ENCODE results near the gene CCDC87. TPM values are rescaled to one million over a fixed set of nuclear protein-coding genes. Genes with fewer than 3 reads are reported as not detected.
A peak's percentile ranks its signal among the peaks of the same experiment; 100 is the strongest.

Gene CCDC87
- total and polyA plus RNA-seq, 3 donors from 2014 or later: 14.4 to 37.2 (median 26.3) TPM

GRCh38 chr11:66617155-66617834 lies 24.4 kb upstream of the CCDC87 start:
- H3K27me3 ChIP-seq: no peaks in the 10 kb centered on the region
- H3K27ac ChIP-seq: peak overlapping the region; percentile 88 to 98
- TF ChIP-seq POLR2A (IDR thresholded peaks at IDR 0.05) (no peak), CTCF (IDR thresholded peaks at IDR 0.05) (no peak)
- intact Hi-C loops (cut with DNase I; ENCODE audit: low total_unique reads): no loop called here
- peaks cover 29% of the 10 kb centered on the region for H3K4me1 ChIP-seq
- no peaks in the 10 kb centered on the region for H3K9me3 ChIP-seq
- 0 to 1% methylated on average over 19 to 35 of the region's 38 CpGs for WGBS, 2 donors
- peak; percentile 81 for DNase-seq
- H3K36me3 ChIP-seq (ENCODE audit: low read depth, missing control alignments): no peaks in the 10 kb centered on the region
- H3K4me3 ChIP-seq: peak overlapping the region; percentile 71 to 85

- WGBS, 2 donors: 1% methylated on average over 17 to 70 of the region's 90 CpGs
- Histone ChIP-seq H3K27me3 (no peaks in the 10 kb centered on the region), H3K9me3 (no peaks in the 10 kb centered on the region), H3K4me3 (peak within 1 kb of the TSS; percentile 71 to 85), H3K27ac (peak within 1 kb of the TSS; percentile 88 to 98), H3K4me1 (peaks cover 29% of the 10 kb centered on the region), H3K36me3 (ENCODE audit: low read depth, missing control alignments) (no peaks in the 10 kb centered on the region)
- no peak for TF ChIP-seq CTCF (IDR thresholded peaks at IDR 0.05)
- TF ChIP-seq POLR2A (IDR thresholded peaks at IDR 0.05): peak; percentile 68
- DNase-seq: peak; percentile 98
- intact Hi-C loops (cut with DNase I; ENCODE audit: low total_unique reads): no loop called here
Measured at GRCh38 chr11:66616379-66617154, 23.7 kb upstream of the CCDC87 start, which contains the start of gene RBM14. RBM14 (plus strand) TSS chr11:66616630; CDS start chr11:66616721, 91 bp downstream.

GRCh38 chr11:66614073-66614472 lies 21.2 kb upstream of the CCDC87 start:
- Histone ChIP-seq H3K36me3 (ENCODE audit: low read depth, missing control alignments) (no peaks in the 10 kb centered on the region), H3K4me1 (peaks cover 25% of the 10 kb centered on the region), H3K4me3 (no peak overlapping the region), H3K9me3 (no peaks in the 10 kb centered on the region), H3K27ac (no peak overlapping the region), H3K27me3 (no peaks in the 10 kb centered on the region)
- peak; percentile 77 for DNase-seq
- 67 to 69% methylated on average over 13 of the region's 13 CpGs for WGBS, 2 donors
- TF ChIP-seq CTCF (IDR thresholded peaks at IDR 0.05): no peak
- intact Hi-C loops (cut with DNase I; ENCODE audit: low total_unique reads): no loop called here

GRCh38 chr11:66612458-66612857 lies 19.6 kb upstream of the CCDC87 start:
- intact Hi-C loops (cut with DNase I; ENCODE audit: low total_unique reads): no loop called here
- DNase-seq: no peak

More at GRCh38 chr11:66612458-66612857, 19.6 kb upstream of the CCDC87 start:
- no peak for TF ChIP-seq CTCF (IDR thresholded peaks at IDR 0.05)
- TF ChIP-seq POLR2A (IDR thresholded peaks at IDR 0.05): no peak
- H3K4me1 ChIP-seq: peaks cover 26% of the 10 kb centered on the region
- H3K36me3 ChIP-seq (ENCODE audit: low read depth, missing control alignments): no peaks in the 10 kb centered on the region
- no peak overlapping the region for H3K4me3 ChIP-seq
- H3K27ac ChIP-seq: no peak overlapping the region
- H3K9me3 ChIP-seq: no peaks in the 10 kb centered on the region
- 90 to 92% methylated on average over 1 of the region's 1 CpG for WGBS, 2 donors
- H3K27me3 ChIP-seq: no peaks in the 10 kb centered on the region

All from testis (tissue), 3 donors.